Smooth muscle cell (in vitro differentiated cells): ENCODE measurements around the gene PAQR7. TPM values are rescaled to one million over a fixed set of nuclear protein-coding genes. Genes with fewer than 3 reads are reported as not detected.

Source experiments
- DNase-seq: peaks from one replicate; lab custom pipeline; 2025; ENCODE audit not compliant: unreplicated experiment; lab: John Stamatoyannopoulos, UW
- H2AFZ ChIP-seq: fragments of 200-600 bp; sonication (generic); 2 replicates; pipeline ENCODE4 v1.6.0; 2016; ENCODE audit warnings: antibody characterized with exemption, low read depth, mild to moderate bottlenecking
- H3F3A ChIP-seq: fragments of 200-600 bp; sonication (generic); 2 replicates; pipeline ENCODE4 v1.6.0; 2017; ENCODE audit warnings: antibody characterized with exemption, low read depth
- H3K27ac ChIP-seq: fragments of 200-600 bp; sonication (generic); 2 replicates; pipeline ENCODE4 v1.5.1; 2016; ENCODE audit warnings: low read depth, mild to moderate bottlenecking
- H3K27me3 ChIP-seq: fragments of 200-600 bp; sonication (generic); 2 replicates; pipeline ENCODE4 v1.6.1; 2016; ENCODE audit warnings: low read depth, mild to moderate bottlenecking
- H3K36me3 ChIP-seq: fragments of 200-600 bp; sonication (generic); 2 replicates; pipeline ENCODE4 v1.5.1; 2016; ENCODE audit warnings: low read depth
- H3K4me1 ChIP-seq: fragments of 200-600 bp; sonication (generic); 2 replicates; pipeline ENCODE4 v1.5.1; 2016; ENCODE audit warnings: low read depth
- H3K4me2 ChIP-seq: fragments of 200-600 bp; sonication (generic); 2 replicates; pipeline ENCODE4 v1.6.0; 2016; ENCODE audit warnings: mild to moderate bottlenecking
- H3K4me3 ChIP-seq: fragments of 200-600 bp; sonication (generic); 2 replicates; pipeline ENCODE4 v1.5.1; 2016; ENCODE audit warnings: mild to moderate bottlenecking
- H3K79me2 ChIP-seq: fragments of 200-600 bp; sonication (generic); 2 replicates; pipeline ENCODE4 v1.6.0; 2016; ENCODE audit warnings: low read depth, mild to moderate bottlenecking
- H3K9ac ChIP-seq: fragments of 200-600 bp; sonication (generic); 2 replicates; pipeline ENCODE4 v1.6.0; 2016; ENCODE audit warnings: low read depth
- H3K9me3 ChIP-seq: fragments of 200-600 bp; sonication (generic); replicated peaks from 2 replicates; pipeline ENCODE4 v1.5.1; 2016; ENCODE audit warnings: low read depth
- H4K20me1 ChIP-seq: fragments of 200-600 bp; sonication (generic); 2 replicates; pipeline ENCODE4 v1.6.0; 2016; ENCODE audit warnings: low read depth
- CTCF ChIP-seq: fragments of 200-600 bp; sonication (generic); IDR thresholded peaks from 2 replicates; pipeline ENCODE4 v1.5.1; 2017; ENCODE audit warnings: borderline replicate concordance, mild to moderate bottlenecking, antibody characterized with exemption; ENCODE audit not compliant: insufficient read depth, poor library complexity, severe bottlenecking
- WGBS: methylation state at CpG from one replicate; pipeline ENCODE4 v1.1.7; 2016; ENCODE audit warnings: low lambda C conversion rate; 5-methylcytosine and 5-hydroxymethylcytosine counted together
- polyA plus RNA-seq: library from polyadenylated mRNA; unstranded; fragments of >200 nt; fragmentation: Nextera tagmentation; extraction: Ambion mirVana; gene quantifications from 2 replicates; pipeline ENCODE4 v1.2.1, GENCODE V29; 2016
- total RNA-seq: library from RNA; depleted of rRNA; stranded (reverse); fragments of >200 nt; gene quantifications from 2 replicates; pipeline ENCODE4 v1.2.3, GENCODE V29; 2014

Gene PAQR7
- total and polyA plus RNA-seq, 2 experiments from 2014 or later, result 2.9 to 10.0 TPM

GRCh38 chr1:25872713-25873112 is 2.8 kb downstream of the PAQR7 start:
- Histone ChIP-seq H3K9ac (no peak overlapping the region), H3K36me3 (no peaks in the 10 kb centered on the region), H3K4me2 (no peak overlapping the region), H3K4me1 (peaks cover 16% of the 10 kb centered on the region), H3K4me3 (no peak overlapping the region), H3K27me3 (no peaks in the 10 kb centered on the region), H2AFZ (no peak overlapping the region), H3K27ac (no peak overlapping the region), H3K9me3 (no peaks in the 10 kb centered on the region), H3K79me2 (peaks cover 17% of the 10 kb centered on the region), H3F3A (peaks cover 15% of the 10 kb centered on the region), H4K20me1 (peaks cover 9% of the 10 kb centered on the region)
- WGBS, result 93% methylated on average over 2 of the region's 2 CpGs
- no peak for DNase-seq
- no peak for TF ChIP-seq CTCF

GRCh38 chr1:25871704-25872494 is 3.6 kb downstream of the PAQR7 start:
- peaks cover 17% of the 10 kb centered on the region for H3K79me2 ChIP-seq
- H4K20me1 ChIP-seq, result peaks cover 9% of the 10 kb centered on the region
- no peak overlapping the region for H3K9ac ChIP-seq
- H3K9me3 ChIP-seq, result no peaks in the 10 kb centered on the region
- WGBS, result 91% methylated on average over 9 of the region's 9 CpGs
- H3K36me3 ChIP-seq, result no peaks in the 10 kb centered on the region
- no peak for DNase-seq
- no peak overlapping the region for H2AFZ ChIP-seq
- H3F3A ChIP-seq, result peaks cover 11% of the 10 kb centered on the region
- H3K27me3 ChIP-seq, result no peaks in the 10 kb centered on the region
- no peak for TF ChIP-seq CTCF
- H3K4me2 ChIP-seq, result no peak overlapping the region
- no peak overlapping the region for H3K27ac ChIP-seq
- peaks cover 16% of the 10 kb centered on the region for H3K4me1 ChIP-seq
- H3K4me3 ChIP-seq, result no peak overlapping the region

- Histone ChIP-seq H3K36me3 (no peaks in the 10 kb centered on the region), H3K9ac (no peak overlapping the region), H3F3A (peaks cover 7% of the 10 kb centered on the region), H2AFZ (no peak overlapping the region), H3K79me2 (peaks cover 17% of the 10 kb centered on the region), H4K20me1 (peaks cover 9% of the 10 kb centered on the region), H3K4me1 (peaks cover 15% of the 10 kb centered on the region), H3K27ac (no peak overlapping the region), H3K27me3 (no peaks in the 10 kb centered on the region), H3K9me3 (no peaks in the 10 kb centered on the region), H3K4me3 (no peak overlapping the region), H3K4me2 (no peak overlapping the region)
- 48% methylated on average over 5 of the region's 5 CpGs for WGBS
- DNase-seq, result no peak
- TF ChIP-seq CTCF, result no peak
Observed at GRCh38 chr1:25871086-25871703, 4.3 kb downstream of the PAQR7 start.
